GM19351 (cell line): ENCODE measurements around the gene ELFN2.

ENCODE experiments used
- ATAC-seq: cut with Tn5 transposase; IDR thresholded peaks from one replicate; pipeline ENCODE4 v1.9.1; 2021; ENCODE audit warnings: mild to moderate bottlenecking, moderate library complexity; ENCODE audit not compliant: unreplicated experiment

Gene ELFN2

DNA sequence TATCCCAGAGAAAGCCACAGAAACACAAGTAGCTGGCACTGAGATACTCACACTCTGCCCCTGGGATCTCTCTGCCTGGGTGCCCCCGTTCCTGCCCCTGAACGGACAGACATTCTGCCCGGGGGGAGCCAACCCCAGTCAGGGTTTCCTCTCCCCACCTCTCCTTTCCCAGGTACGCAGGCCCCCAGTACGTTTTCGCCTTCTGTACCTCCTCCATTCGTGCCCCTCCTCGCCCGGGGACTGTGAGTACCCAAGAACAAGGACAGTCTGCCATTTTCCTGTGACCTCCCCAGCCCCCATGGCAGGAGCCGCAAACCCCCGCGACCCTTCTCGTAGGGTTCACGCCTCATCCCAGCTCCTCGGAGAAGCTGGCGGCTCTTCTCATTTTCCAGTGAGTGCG is 29.1 kb upstream of the ELFN2 start:
- ATAC-seq = no peak

DNA sequence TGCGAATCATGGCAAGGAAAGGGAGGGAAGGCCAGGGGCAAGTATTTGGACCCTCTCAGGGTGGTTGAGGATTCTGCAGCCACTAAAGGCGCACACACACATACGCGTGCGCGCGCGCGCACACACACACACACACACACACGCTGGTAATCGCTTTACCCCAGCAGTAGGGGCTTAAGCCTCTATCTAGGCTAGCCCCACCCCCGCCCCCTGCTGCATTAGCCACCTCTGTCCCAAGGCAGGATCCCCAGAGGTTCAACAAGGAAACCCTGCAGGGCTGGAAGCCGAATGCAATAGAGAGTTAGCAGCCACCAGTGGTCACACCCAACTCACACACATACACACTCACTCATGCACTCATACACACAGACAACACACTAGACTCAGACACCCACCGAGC is 28.6 kb upstream of the ELFN2 start:
- no peak for ATAC-seq

DNA sequence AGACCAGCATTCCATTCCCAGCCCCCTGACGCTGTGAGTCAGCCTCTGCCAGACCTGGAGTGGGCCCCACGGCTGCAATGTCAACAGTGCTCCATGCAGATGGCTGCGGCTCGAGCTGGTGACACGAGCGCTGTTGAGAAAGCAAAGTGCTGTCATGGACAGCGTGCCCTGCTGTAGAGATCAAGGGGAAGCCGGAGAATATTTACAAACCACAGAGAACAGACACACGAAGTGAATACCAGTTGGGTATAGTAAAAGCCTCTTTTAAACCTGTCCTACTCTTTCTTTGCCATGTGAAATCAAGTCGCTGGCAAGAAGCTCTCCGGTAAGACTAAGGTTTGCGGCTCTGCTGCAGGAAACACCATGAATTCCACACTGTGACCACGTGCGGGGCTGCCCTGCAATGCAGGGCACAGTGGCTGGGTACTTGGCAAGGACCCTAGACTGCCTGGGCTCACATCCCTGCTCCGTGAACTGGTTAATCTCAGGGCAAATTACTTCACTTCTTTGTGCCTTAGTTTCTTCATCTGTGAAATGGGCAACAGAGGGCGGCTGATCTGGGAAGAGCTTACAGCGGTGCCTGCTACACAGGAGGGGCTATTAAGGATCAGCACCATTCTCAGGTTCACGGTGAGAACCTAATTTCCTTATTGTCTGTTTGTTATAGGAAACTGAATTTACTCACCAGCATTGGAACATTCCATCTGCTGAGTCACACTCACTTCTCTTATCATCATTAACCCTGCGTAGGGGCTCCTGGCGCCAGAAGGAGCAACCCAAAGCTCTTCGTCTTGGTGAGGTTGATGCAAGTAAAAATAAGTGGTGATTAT is 27.8 kb upstream of the ELFN2 start:
- ATAC-seq = no peak

DNA sequence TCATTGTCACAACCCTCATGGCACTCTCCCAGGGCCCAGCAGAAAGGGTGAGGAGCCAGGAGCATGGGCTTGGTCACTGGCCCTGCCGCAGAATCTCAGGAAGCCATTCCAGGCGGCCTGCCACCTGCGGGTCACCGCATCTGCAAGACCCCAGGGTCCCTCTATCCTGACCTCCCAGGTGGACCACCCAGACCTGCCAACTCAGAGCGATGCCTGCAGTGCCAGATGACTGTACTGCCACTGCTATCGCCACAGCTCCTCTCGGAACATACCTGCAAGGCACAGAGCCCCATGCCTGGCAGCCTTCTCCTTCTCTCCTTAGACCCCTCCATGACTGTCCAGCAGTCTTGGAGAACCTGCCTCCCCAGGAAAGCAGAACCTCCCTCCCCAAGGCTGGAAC is 26.4 kb upstream of the ELFN2 start:
- ATAC-seq = no peak

DNA sequence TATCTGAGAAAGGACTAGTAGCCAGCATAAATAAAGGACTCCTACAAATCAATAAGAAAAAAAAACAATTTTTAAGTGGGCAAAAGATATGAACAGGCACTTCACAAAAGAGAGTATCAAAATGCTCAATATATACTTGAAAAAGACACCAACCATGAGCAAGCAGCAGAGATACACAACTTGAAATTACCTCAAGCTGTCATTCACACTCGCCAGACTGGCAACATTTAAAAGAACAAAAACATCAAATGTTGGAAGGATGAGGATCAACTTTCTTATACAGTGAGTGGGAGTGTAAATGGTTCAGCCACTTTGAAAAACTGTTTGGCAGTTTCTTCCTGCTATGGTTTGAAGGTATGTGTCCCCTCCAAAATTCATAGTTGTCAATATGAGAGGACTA is 23.9 kb upstream of the ELFN2 start:
- no peak for ATAC-seq

DNA sequence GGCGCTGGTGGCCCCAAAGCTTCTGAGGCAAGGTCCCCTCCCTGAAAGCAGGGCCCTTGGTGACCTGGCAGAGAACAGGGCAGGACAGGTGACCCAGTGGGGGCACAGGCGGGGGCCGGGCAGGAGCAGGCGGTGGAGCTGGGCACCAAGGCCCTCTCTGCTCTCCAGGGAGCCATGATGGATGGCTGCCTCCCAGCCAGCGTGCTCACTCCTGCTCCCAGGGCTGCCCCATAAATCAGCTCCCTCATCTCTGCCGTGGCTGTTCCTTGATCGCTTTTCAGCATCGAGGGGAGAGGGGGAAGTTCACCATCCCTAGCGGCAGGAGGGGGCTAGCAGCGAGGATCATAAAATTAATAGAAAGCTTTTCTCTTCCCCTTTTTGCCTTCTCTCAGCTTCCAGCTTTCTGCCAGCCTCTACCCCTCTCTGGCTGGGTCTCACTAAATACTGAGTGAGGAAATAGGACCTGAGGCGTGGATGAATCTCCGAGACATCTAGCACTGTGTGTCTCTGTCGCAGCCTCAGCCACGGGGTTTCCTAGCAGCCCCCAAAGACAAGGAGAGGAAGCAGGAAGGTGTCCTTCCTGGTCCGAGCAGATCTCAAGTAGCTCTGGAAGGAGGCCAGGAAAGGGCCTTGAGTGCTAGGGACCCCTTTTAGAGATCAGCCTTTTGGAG is 22.2 kb upstream of the ELFN2 start:
- no peak for ATAC-seq

DNA sequence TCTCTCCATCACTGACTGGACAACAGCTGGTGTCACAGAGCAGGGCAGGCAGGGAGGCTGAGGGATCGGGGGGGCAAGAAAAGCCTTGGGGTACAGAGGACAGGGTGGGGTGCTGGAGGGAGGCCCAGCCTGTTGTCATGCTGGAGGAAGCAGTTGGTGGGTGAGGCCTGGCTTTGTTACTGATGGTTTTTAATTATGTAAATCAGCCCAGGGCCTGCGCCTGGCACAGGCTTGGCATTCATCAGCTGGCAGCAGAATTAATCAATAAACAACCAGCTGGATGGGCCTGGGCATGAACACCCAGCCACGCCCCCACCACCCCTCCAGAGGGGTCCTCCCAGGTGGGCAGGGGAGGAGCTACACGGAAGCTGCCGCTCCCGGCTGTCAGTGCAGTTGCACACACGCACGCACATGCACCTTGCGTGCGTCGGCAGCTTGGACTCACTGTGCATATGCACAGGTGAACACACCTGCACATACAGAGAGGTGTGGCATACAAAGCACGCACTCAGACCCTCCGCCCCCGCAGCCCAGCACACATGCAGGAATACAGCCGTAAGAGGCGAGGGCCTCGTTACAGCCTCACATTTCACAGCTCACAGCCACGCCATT is 21.3 kb upstream of the ELFN2 start:
- no peak for ATAC-seq

DNA sequence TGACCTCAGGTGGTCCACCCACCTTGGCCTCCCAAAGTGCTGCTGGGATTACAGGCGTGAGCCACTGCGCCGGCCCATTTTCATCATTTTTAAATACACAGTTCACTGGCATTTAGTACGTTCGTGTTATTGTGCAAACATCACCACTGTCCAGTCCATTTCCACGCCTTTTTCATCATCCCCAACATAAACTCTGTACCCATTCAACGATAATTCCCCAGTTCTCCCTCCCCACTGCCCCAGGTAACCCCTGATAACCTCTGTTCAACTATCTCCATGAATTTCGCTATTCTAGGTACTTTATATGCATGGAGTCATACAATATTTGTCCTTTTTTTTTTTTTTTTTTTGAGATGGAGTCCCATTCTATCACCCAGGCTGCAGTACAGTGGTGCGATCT is 18.2 kb upstream of the ELFN2 start:
- no peak for ATAC-seq

DNA sequence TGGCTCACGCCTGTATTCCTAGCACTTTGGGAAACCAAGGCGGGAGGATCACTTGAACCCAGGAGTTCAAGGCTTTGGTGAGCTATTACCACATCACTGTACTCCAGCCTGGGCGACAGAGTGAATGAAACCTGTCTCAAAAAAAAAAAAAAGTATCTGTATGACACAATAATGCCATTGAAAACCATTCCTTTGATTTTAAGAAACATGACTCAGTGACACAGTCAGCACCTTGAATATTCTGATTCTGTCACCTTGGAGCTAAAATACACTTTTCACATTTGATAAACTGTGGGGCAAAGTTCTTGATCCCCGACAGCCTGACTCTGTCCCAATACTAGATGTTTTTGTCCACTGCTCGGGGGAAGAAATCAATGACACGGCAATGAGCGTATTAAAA is 16.7 kb upstream of the ELFN2 start:
- no peak for ATAC-seq

DNA sequence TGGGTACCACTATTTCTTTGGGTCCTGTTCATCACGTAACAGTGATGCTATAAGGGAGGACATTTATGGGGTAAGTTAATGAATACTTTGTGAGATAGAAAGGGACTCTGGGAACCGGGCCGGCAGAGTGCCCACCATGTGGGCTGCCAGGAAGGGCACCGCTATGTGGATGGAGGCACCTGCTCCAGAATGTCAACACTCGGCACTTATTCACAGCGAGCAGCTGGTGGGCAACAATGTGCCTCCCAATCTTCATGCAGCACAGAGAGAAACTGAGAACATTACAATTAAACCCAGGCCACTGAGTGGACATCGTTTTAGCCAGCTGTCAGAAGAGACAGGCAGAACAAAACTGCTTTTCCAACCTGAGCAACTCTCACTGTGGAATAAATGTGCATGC is 15.8 kb upstream of the ELFN2 start:
- ATAC-seq = no peak

DNA sequence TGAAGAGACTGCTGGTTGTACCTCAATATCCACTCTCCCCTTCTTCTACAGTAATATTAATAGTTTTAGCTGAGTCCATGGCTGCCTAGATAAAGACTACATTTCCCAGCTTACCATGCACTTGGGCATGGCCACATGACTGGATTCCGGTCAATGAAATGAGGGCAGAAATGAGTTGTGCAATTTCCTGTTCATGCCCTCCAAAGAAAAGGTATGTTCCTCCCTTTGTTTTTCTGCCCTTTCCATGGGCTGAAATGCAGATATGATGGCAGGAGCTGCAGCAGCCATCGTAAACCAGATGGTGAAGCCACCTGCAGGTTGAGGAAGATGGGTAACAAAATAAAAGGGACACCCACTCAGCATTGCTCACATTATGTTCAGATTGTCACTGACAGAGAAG is 15.3 kb upstream of the ELFN2 start:
- ATAC-seq = no peak

DNA sequence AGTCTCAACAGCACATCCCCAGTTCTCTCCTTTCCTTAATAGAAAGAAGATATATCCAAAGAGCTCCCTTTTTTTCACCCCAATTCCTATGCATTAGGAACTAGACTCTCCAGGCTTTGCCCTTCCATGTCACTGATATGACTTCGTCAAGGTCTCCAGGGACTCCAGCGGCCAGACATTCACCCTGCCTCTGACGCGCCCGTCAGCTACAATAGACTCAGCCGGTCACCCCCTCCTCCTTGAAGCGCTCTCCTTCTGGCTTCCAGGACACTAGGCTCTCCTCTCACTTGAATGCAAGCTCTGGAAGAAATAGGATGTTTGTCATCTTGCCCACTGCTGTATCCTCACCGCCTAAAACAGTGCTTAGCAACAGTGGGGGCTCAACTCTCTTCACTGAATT is 14.9 kb upstream of the ELFN2 start:
- no peak for ATAC-seq

DNA sequence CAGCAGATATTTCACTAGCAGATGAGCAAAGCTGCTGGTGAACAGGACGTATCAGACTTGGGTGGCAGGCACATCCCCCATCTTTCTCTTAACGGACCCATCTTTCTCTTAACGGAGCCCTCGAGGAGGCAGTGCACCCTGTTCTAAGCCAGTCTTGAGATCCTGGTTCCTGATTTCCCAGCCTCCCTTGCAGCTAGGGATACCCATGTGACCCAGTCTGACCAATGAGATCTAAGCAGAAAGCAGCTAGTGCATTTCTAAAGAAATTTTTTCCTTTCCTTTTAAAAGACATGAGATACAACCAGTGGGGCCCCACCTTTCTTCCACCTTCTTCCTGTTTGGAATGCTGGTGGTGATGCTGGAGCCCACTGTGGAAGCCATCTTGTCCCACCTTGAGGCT is 13.6 kb upstream of the ELFN2 start:
- ATAC-seq = no peak

DNA sequence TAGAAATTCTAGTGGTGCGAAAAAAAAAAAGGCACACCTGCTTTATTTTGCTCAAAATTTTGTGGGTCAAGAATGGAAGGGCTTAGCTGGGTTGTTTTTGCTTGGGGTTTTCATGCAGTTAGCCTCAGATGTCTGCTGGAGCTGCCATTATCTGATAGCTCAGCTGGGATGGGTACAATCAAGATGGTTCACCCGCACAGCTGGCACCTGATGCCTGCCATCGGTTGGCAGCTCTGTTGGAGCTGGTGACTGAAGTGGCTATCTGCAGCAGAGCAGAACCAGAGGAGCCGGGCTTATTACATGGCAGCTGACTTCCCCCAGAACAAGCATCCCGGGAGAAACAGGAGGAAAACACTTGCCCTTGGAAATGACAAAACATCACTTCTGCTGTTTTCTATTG is 12.1 kb upstream of the ELFN2 start:
- ATAC-seq = no peak

DNA sequence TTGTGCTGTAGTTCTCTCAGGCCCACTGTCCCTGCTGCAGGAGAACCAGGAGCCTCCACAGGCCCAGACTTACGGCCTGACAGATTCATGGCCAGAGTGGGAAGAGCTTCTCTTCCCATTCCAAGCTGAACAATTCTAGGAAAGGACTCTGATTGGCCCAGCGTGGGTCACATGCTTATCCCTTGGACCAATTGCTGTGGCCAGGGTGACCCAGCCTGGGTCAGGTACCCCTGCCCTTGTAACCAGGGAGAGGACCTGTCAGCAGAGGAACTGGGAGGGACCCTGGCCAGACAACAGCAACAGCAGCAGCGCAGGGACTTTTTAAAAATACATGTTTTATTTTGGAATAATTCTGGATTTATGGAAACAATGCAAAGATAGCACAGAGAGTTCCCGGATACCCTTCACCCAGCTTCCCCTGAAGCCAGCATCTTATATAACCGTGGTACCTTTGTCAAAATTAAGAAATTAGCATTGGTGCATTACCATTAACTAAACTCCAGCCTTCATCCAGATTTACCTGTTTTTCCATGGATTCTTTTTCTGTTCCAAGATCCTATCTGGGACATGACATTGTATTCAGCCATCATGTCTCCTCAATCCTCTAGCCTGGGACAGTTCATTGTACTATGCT is 8.8 kb upstream of the ELFN2 start:
- ATAC-seq = no peak

DNA sequence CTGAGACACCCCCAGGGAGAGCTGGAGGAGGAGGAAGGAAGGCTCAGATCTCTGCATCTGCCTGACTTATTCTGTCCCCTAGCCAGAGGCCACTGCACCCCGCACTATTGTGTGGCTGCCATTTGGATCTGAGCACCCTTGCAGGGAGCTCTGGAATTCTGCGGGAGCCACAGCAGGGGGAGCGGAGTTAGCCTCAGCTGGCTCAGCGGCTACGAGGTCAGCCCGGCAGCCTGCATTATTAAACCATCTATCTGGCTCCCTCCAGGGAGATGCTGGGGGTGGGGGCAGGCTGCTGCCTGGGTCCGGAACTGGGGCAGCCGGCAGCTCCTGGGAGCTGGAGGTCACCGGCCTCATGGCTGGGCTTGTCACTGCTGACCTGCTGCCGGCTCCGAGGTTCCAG is 6.5 kb upstream of the ELFN2 start:
- ATAC-seq = no peak

DNA sequence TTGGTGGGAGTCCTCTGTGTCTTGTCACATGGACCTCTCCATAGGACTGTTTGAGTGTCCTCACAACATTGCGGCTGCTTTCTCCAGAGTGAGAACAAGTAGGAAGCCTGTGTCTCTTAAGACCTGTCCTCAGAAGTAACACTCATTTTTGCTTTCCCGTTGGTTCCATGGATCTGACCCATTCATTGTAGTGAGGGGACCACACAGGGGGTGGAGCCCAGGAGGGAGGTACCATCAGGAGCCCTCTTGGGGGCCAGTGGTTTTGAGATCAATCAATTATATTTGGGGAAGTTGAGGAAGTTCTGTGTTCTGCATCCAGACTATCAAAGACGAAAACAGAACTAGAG is 5.4 kb upstream of the ELFN2 start:
- ATAC-seq = no peak

DNA sequence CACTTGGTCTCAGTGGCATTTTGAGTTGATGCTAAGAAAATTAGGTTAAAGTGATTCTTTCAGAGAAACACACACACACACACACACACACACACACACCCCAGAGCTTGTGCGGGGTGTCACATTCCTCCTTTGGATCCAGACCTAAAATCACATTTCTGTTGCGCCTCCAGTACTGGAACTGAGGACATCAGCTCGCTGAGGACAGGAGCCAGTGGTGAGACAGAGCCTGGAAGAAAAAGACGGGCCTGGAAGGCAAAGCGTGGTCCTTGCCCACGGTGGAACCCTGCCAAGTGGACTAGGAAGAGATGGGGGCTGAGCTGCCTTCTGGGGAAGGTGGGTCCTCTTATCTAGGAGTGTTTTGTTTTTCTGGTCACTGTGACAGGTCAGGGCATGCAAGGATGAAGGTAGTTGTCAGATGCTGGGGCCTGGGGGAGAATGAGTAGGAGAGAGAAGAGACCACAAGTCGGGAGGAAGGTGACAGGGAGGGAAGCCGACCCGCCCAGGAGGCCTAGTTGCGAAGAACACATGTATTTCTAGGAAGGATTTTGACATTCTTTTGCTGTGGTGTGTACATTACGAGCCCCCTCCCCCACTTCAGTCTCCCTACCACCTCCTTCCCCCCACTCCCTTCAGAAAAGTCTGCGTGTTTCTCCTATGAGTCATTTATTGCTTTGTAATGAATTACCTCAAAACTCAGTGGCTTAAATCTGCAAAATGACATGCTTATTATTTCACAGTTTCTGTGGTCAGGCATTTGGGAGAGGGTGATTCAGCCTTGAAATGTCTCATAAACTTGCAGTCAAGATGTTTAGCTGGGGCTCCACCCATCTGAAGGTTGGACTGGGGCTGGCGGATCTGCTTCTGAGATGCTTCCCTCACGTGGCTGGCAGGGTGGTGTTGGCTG is 4.8 kb upstream of the ELFN2 start:
- ATAC-seq = no peak

DNA sequence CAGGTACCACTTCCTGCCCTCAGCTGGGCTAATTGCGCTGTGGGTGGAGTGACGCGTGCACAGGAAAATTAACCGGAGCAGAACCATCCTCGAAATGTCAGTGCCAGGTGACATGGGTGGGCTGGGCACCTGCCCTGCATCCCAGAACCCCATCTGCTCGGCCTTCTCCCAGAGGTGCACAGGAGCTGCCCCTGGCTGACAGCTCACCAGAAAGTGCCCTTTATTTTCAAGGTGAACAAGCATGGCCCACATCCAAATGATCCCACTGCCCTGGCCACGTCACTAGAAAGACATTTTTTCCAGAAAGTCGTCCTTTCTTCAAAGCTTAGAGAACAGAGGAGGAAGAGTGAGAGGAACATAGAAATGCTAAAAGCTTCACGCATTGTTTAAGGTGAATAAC is 4.1 kb upstream of the ELFN2 start:
- ATAC-seq = no peak

DNA sequence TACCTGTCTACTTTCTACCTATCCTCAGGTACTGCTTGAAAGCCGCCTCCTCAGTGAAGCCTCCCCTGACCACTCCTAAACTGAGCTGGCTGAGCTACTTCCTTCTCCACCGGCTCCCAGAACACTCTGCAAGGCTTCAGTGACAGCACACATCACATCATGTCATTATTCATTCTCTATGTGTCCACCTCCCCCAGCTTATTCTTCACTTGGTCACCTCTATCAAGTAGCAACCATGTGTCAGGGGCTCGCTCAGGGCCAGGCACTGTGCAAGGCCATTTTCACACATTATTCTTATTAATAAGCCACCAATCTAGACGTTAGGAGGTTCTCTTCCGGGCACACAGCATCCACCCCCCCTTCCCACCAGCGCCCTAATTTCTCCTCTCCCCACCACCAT is 3.7 kb upstream of the ELFN2 start:
- no peak for ATAC-seq
